ENCODE measurements around the gene DDX1.
"Not testable (repeated sequence)": the region's sequence is repeated elsewhere in the genome, so short reads cannot be mapped to it uniquely, and the experiment has no call there.

Gene DDX1

GRCh38 chr2:15610430-15610952 lies 18.8 kb downstream of the DDX1 start:
- Histone ChIP-seq H3K9me3 (ENCODE audit: control insufficient read depth in 1 of 2, low read length in 2 of 2) (no peaks in the 10 kb centered on the region), H3K27me3 (ENCODE audit: low read depth, low read length) (no peaks in the 10 kb centered on the region), H3K27ac (ENCODE audit: low read length) (no peak overlapping the region), H3K4me1 (ENCODE audit: control insufficient read depth in 1 of 2, insufficient read depth in 2 of 2, low read length in 2 of 2) (no peaks in the 10 kb centered on the region), H3K4me3 (ENCODE audit: low read depth in 1 of 2, low read length in 2 of 2) (no peak overlapping the region), H3K36me3 (ENCODE audit: control insufficient read depth in 1 of 2, insufficient read depth in 2 of 2, low read length in 2 of 2) (peaks cover 42 to 53% of the 10 kb centered on the region in 2 donors)

GRCh38 chr2:15612101-15612500 lies 20.4 kb downstream of the DDX1 start:
- H3K36me3 ChIP-seq (ENCODE audit: control insufficient read depth in 1 of 2, insufficient read depth in 2 of 2, low read length in 2 of 2), result peaks cover 30 to 37% of the 10 kb centered on the region in 2 donors

GRCh38 chr2:15613736-15614429 lies 22.2 kb downstream of the DDX1 start:
- Histone ChIP-seq H3K27me3 (ENCODE audit: low read depth, low read length) (no peaks in the 10 kb centered on the region), H3K27ac (ENCODE audit: low read length) (no peak overlapping the region), H3K4me3 (ENCODE audit: low read depth in 1 of 2, low read length in 2 of 2) (no peak overlapping the region), H3K9me3 (ENCODE audit: control insufficient read depth in 1 of 2, low read length in 2 of 2) (no peaks in the 10 kb centered on the region), H3K36me3 (ENCODE audit: control insufficient read depth in 1 of 2, insufficient read depth in 2 of 2, low read length in 2 of 2) (peaks cover 23 to 32% of the 10 kb centered on the region in 2 donors), H3K4me1 (ENCODE audit: control insufficient read depth in 1 of 2, insufficient read depth in 2 of 2, low read length in 2 of 2) (no peaks in the 10 kb centered on the region)

More at GRCh38 chr2:15612101-15612500, 20.4 kb downstream of the DDX1 start:
- not testable (repeated sequence) for H3K27ac ChIP-seq (ENCODE audit: low read length); H3K9me3 ChIP-seq (ENCODE audit: control insufficient read depth in 1 of 2, low read length in 2 of 2); H3K4me3 ChIP-seq (ENCODE audit: low read depth in 1 of 2, low read length in 2 of 2); H3K4me1 ChIP-seq (ENCODE audit: control insufficient read depth in 1 of 2, insufficient read depth in 2 of 2, low read length in 2 of 2); H3K27me3 ChIP-seq (ENCODE audit: low read depth, low read length)

GRCh38 chr2:15614545-15615300 lies 23.1 kb downstream of the DDX1 start:
- no peaks in the 10 kb centered on the region for H3K4me1 ChIP-seq (ENCODE audit: control insufficient read depth in 1 of 2, insufficient read depth in 2 of 2, low read length in 2 of 2)
- H3K27ac ChIP-seq (ENCODE audit: low read length), result no peak overlapping the region
- H3K27me3 ChIP-seq (ENCODE audit: low read depth, low read length), result no peaks in the 10 kb centered on the region
- H3K36me3 ChIP-seq (ENCODE audit: control insufficient read depth in 1 of 2, insufficient read depth in 2 of 2, low read length in 2 of 2), result peaks cover 25 to 33% of the 10 kb centered on the region in 2 donors
- H3K9me3 ChIP-seq (ENCODE audit: control insufficient read depth in 1 of 2, low read length in 2 of 2), result no peaks in the 10 kb centered on the region
- H3K4me3 ChIP-seq (ENCODE audit: low read depth in 1 of 2, low read length in 2 of 2), result no peak overlapping the region

GRCh38 chr2:15615301-15615920 lies 23.7 kb downstream of the DDX1 start:
- Histone ChIP-seq H3K4me1 (ENCODE audit: control insufficient read depth in 1 of 2, insufficient read depth in 2 of 2, low read length in 2 of 2) (no peaks in the 10 kb centered on the region), H3K9me3 (ENCODE audit: control insufficient read depth in 1 of 2, low read length in 2 of 2) (no peaks in the 10 kb centered on the region), H3K36me3 (ENCODE audit: control insufficient read depth in 1 of 2, insufficient read depth in 2 of 2, low read length in 2 of 2) (peaks cover 27 to 33% of the 10 kb centered on the region in 2 donors), H3K4me3 (ENCODE audit: low read depth in 1 of 2, low read length in 2 of 2) (no peak overlapping the region), H3K27me3 (ENCODE audit: low read depth, low read length) (no peaks in the 10 kb centered on the region), H3K27ac (ENCODE audit: low read length) (no peak overlapping the region)

- Histone ChIP-seq H3K27me3 (ENCODE audit: low read depth, low read length) (no peaks in the 10 kb centered on the region), H3K27ac (ENCODE audit: low read length) (no peak overlapping the region), H3K9me3 (ENCODE audit: control insufficient read depth in 1 of 2, low read length in 2 of 2) (no peaks in the 10 kb centered on the region), H3K4me3 (ENCODE audit: low read depth in 1 of 2, low read length in 2 of 2) (no peak overlapping the region), H3K4me1 (ENCODE audit: control insufficient read depth in 1 of 2, insufficient read depth in 2 of 2, low read length in 2 of 2) (no peaks in the 10 kb centered on the region), H3K36me3 (ENCODE audit: control insufficient read depth in 1 of 2, insufficient read depth in 2 of 2, low read length in 2 of 2) (peaks cover 27 to 38% of the 10 kb centered on the region in 2 donors)
Observed at GRCh38 chr2:15616429-15616828, 24.8 kb downstream of the DDX1 start.

GRCh38 chr2:15616850-15617777 lies 25.4 kb downstream of the DDX1 start:
- Histone ChIP-seq H3K4me3 (ENCODE audit: low read depth in 1 of 2, low read length in 2 of 2) (no peak overlapping the region), H3K9me3 (ENCODE audit: control insufficient read depth in 1 of 2, low read length in 2 of 2) (no peaks in the 10 kb centered on the region), H3K4me1 (ENCODE audit: control insufficient read depth in 1 of 2, insufficient read depth in 2 of 2, low read length in 2 of 2) (no peaks in the 10 kb centered on the region), H3K27me3 (ENCODE audit: low read depth, low read length) (no peaks in the 10 kb centered on the region), H3K36me3 (ENCODE audit: control insufficient read depth in 1 of 2, insufficient read depth in 2 of 2, low read length in 2 of 2) (peaks cover 30 to 45% of the 10 kb centered on the region in 2 donors), H3K27ac (ENCODE audit: low read length) (no peak overlapping the region)

GRCh38 chr2:15617778-15618448 lies 26.2 kb downstream of the DDX1 start:
- no peaks in the 10 kb centered on the region for H3K9me3 ChIP-seq (ENCODE audit: control insufficient read depth in 1 of 2, low read length in 2 of 2)
- H3K27me3 ChIP-seq (ENCODE audit: low read depth, low read length), result no peaks in the 10 kb centered on the region
- H3K36me3 ChIP-seq (ENCODE audit: control insufficient read depth in 1 of 2, insufficient read depth in 2 of 2, low read length in 2 of 2), result peaks cover 34 to 52% of the 10 kb centered on the region in 2 donors
- H3K4me3 ChIP-seq (ENCODE audit: low read depth in 1 of 2, low read length in 2 of 2), result no peak overlapping the region
- H3K4me1 ChIP-seq (ENCODE audit: control insufficient read depth in 1 of 2, insufficient read depth in 2 of 2, low read length in 2 of 2), result no peaks in the 10 kb centered on the region
- no peak overlapping the region for H3K27ac ChIP-seq (ENCODE audit: low read length)

- H3K36me3 ChIP-seq (ENCODE audit: control insufficient read depth in 1 of 2, insufficient read depth in 2 of 2, low read length in 2 of 2), result peaks cover 34 to 52% of the 10 kb centered on the region in 2 donors
- H3K4me3 ChIP-seq (ENCODE audit: low read depth in 1 of 2, low read length in 2 of 2), result no peak overlapping the region
- no peak overlapping the region for H3K27ac ChIP-seq (ENCODE audit: low read length)
- H3K4me1 ChIP-seq (ENCODE audit: control insufficient read depth in 1 of 2, insufficient read depth in 2 of 2, low read length in 2 of 2), result no peaks in the 10 kb centered on the region
- H3K27me3 ChIP-seq (ENCODE audit: low read depth, low read length), result no peaks in the 10 kb centered on the region
- no peaks in the 10 kb centered on the region for H3K9me3 ChIP-seq (ENCODE audit: control insufficient read depth in 1 of 2, low read length in 2 of 2)
Observed at GRCh38 chr2:15618449-15618855, 26.8 kb downstream of the DDX1 start.

GRCh38 chr2:15619076-15619475 lies 27.4 kb downstream of the DDX1 start:
- H3K36me3 ChIP-seq (ENCODE audit: control insufficient read depth in 1 of 2, insufficient read depth in 2 of 2, low read length in 2 of 2), result peaks cover 37 to 55% of the 10 kb centered on the region in 2 donors
- no peaks in the 10 kb centered on the region for H3K27me3 ChIP-seq (ENCODE audit: low read depth, low read length)
- H3K9me3 ChIP-seq (ENCODE audit: control insufficient read depth in 1 of 2, low read length in 2 of 2), result no peaks in the 10 kb centered on the region

More at GRCh38 chr2:15619076-15619475, 27.4 kb downstream of the DDX1 start:
- no peaks in the 10 kb centered on the region for H3K4me1 ChIP-seq (ENCODE audit: control insufficient read depth in 1 of 2, insufficient read depth in 2 of 2, low read length in 2 of 2)
- H3K27ac ChIP-seq (ENCODE audit: low read length), result no peak overlapping the region
- H3K4me3 ChIP-seq (ENCODE audit: low read depth in 1 of 2, low read length in 2 of 2), result no peak overlapping the region
